OCI-LY1 (cell line): ENCODE measurements around the gene COLGALT1.

ENCODE experiments used
- H2AFZ ChIP-seq: fragments of 200-600 bp; sonication (generic), shearing (Covaris generic); 2 replicates; pipeline ENCODE4 v1.6.0; 2014; ENCODE audit warnings: antibody characterized with exemption, mild to moderate bottlenecking, low read length
- H3F3A ChIP-seq: fragments of 200-600 bp; sonication (generic), shearing (Covaris generic); 2 replicates; pipeline ENCODE4 v1.6.0; 2014; ENCODE audit warnings: mild to moderate bottlenecking, antibody characterized with exemption, low read length, moderate library complexity; ENCODE audit not compliant: insufficient read depth
- H3K27ac ChIP-seq: fragments of 200-600 bp; sonication (generic); 2 replicates; pipeline ENCODE4 v1.5.1; 2014; ENCODE audit warnings: low read length, mixed run types, mild to moderate bottlenecking, low read depth; ENCODE audit not compliant: poor library complexity, severe bottlenecking
- H3K27me3 ChIP-seq: fragments of 200-600 bp; sonication (generic); 2 replicates; pipeline ENCODE4 v1.6.0; 2014; ENCODE audit warnings: antibody characterized with exemption, mild to moderate bottlenecking, low read length, moderate library complexity; ENCODE audit not compliant: insufficient read depth
- H3K36me3 ChIP-seq: fragments of 200-600 bp; sonication (generic); 2 replicates; pipeline ENCODE4 v1.6.1; 2014; ENCODE audit warnings: mild to moderate bottlenecking, antibody characterized with exemption, low read length, moderate library complexity, mixed read lengths; ENCODE audit not compliant: insufficient read depth
- H3K4me1 ChIP-seq: fragments of 200-600 bp; sonication (generic); 2 replicates; pipeline ENCODE4 v1.5.1; 2014; ENCODE audit warnings: mild to moderate bottlenecking, low read length, moderate library complexity; ENCODE audit not compliant: insufficient read depth, severe bottlenecking
- H3K4me2 ChIP-seq: fragments of 200-600 bp; sonication (generic), shearing (Covaris generic); 2 replicates; pipeline ENCODE4 v1.6.1; 2014; ENCODE audit warnings: low read length
- H3K4me3 ChIP-seq: fragments of 200-600 bp; sonication (generic); 2 replicates; pipeline ENCODE4 v1.5.1; 2014; ENCODE audit warnings: low read length, low read depth, mild to moderate bottlenecking, mixed read lengths; ENCODE audit not compliant: poor library complexity, severe bottlenecking
- H3K79me2 ChIP-seq: fragments of 200-600 bp; shearing (Covaris generic); 2 replicates; pipeline ENCODE4 v1.6.1; 2016; ENCODE audit warnings: mixed run types, low read length, mixed read lengths; ENCODE audit not compliant: insufficient read depth
- H3K9ac ChIP-seq: fragments of 200-600 bp; sonication (generic), shearing (Covaris generic); 2 replicates; pipeline ENCODE4 v1.6.1; 2014; ENCODE audit warnings: mild to moderate bottlenecking, low read length, mixed read lengths
- H3K9me2 ChIP-seq: fragments of 200-600 bp; sonication (generic), shearing (Covaris generic); 2 replicates; pipeline ENCODE4 v1.6.1; 2014; ENCODE audit warnings: low read depth, mild to moderate bottlenecking, low read length, mixed read lengths
- H3K9me3 ChIP-seq: fragments of 200-600 bp; shearing (Covaris generic); 2 replicates; pipeline ENCODE4 v1.6.1; 2014; ENCODE audit warnings: low read length, mixed read lengths
- H4K20me1 ChIP-seq: fragments of 200-600 bp; sonication (generic), shearing (Covaris generic); 2 replicates; pipeline ENCODE4 v1.6.0; 2016; ENCODE audit warnings: mild to moderate bottlenecking, low read length; ENCODE audit not compliant: insufficient read depth
- CTCF ChIP-seq: fragments of 200-600 bp; sonication (generic), shearing (Covaris generic); IDR thresholded peaks from 2 replicates; pipeline ENCODE4 v1.5.1; 2017; ENCODE audit warnings: mild to moderate bottlenecking, antibody characterized with exemption, low read length, moderate library complexity, mixed read lengths
- EZH2 ChIP-seq: fragments of 200-600 bp; sonication (generic), shearing (Covaris generic); IDR thresholded peaks from 2 replicates; pipeline ENCODE4 v1.8.0; 2017; ENCODE audit warnings: borderline replicate concordance, mixed run types, mild to moderate bottlenecking, antibody characterized with exemption, low read length, moderate library complexity, mixed read lengths

The COLGALT1 gene

DNA sequence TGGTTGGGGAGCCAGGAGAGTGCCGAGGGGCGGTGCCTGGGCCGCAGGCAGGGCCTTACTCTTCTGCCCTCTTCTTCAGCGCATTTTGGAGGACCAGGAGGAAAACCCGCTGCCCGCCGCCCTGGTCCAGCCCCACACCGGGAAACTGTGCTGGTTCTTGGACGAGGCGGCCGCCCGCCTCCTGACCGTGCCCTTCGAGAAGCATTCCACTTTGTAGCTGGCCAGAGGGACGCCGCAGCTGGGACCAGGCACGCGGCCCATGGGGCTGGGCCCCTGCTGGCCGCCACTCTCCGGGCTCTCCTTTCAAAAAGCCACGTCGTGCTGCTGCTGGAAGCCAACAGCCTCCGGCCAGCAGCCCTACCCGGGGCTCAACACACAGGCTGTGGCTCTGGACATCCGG lies 34.6 kb upstream of the COLGALT1 start:
- Histone ChIP-seq H3K27ac (no peak overlapping the region), H3K27me3 (no peaks in the 10 kb centered on the region), H3F3A (no peaks in the 10 kb centered on the region), H3K9me3 (peaks cover 9% of the 10 kb centered on the region), H4K20me1 (no peaks in the 10 kb centered on the region), H2AFZ (no peak overlapping the region), H3K4me3 (no peak overlapping the region), H3K9me2 (no peaks in the 10 kb centered on the region), H3K36me3 (peaks cover 29% of the 10 kb centered on the region), H3K79me2 (no peaks in the 10 kb centered on the region), H3K9ac (no peak overlapping the region), H3K4me2 (no peak overlapping the region), H3K4me1 (peaks cover 21% of the 10 kb centered on the region)
- TF ChIP-seq EZH2 (no peak), CTCF (no peak)

DNA sequence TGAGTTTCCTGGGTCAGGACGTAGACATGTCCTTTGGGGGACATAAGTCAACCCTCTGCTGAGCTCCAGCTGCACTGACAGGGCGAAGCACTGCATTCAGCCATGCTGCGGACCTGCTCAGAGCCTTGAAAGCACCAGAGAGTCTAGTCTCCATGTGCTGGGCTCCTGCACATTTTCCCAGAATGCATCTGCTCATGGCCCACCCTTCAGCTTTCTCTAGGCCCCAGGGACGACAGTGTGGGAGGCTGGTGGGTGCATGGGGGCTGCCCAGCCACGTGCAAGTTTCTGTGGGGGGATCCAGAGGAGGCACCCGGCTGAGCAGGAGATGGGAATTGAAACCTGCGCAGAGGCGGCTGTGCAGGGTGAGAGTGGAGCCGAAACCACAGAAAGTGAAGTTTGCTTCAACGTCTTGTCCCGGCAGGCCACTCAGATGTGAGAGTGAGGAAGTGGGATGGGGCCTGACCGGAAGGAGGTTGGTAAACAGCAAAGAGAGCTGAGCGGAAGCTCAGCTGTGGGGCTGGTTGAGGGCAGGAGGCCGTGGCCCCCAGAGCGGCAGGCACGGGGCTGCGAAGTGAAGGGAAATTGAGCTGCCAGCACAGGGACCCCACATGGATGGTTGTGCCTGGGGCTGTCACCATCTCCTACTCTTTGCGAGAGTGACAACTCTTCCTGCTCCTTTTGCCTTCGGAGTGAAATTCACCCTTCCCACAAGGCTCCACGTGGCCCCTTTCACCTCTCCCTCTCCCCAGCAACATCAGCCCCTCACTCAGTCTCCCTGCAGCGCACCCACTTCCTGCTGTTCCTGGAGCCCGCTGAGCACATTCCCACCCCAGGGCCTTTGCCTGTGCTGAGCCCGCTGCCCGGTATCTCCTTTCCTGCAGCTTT lies 32.2 kb upstream of the COLGALT1 start:
- no peak overlapping the region for H2AFZ ChIP-seq
- H3K4me3 ChIP-seq = peak overlapping the region; percentile 8
- H3K4me2 ChIP-seq = peak overlapping the region; percentile 20
- H3K27me3 ChIP-seq = no peaks in the 10 kb centered on the region
- H3K36me3 ChIP-seq = peaks cover 8% of the 10 kb centered on the region; the same call in 1 of the 2 replicates
- H3K27ac ChIP-seq = peak overlapping the region; percentile 90
- no peaks in the 10 kb centered on the region for H3K9me3 ChIP-seq
- TF ChIP-seq CTCF = no peak
- no peak for TF ChIP-seq EZH2
- H3K79me2 ChIP-seq = no peaks in the 10 kb centered on the region
- no peaks in the 10 kb centered on the region for H3K9me2 ChIP-seq
- H3F3A ChIP-seq = no peaks in the 10 kb centered on the region
- peaks cover 37% of the 10 kb centered on the region for H3K4me1 ChIP-seq
- peak overlapping the region; percentile 35; the same call in 1 of the 2 replicates for H3K9ac ChIP-seq
- no peaks in the 10 kb centered on the region for H4K20me1 ChIP-seq

- Histone ChIP-seq H3K27ac (peak overlapping the region; percentile 90), H3K79me2 (no peaks in the 10 kb centered on the region), H3K9ac (no peak overlapping the region), H3K36me3 (peaks cover 11% of the 10 kb centered on the region), H3K9me3 (no peaks in the 10 kb centered on the region), H3K4me2 (no peak overlapping the region), H4K20me1 (no peaks in the 10 kb centered on the region), H3K4me3 (no peak overlapping the region), H3K27me3 (no peaks in the 10 kb centered on the region), H3K4me1 (peaks cover 41% of the 10 kb centered on the region), H3F3A (no peaks in the 10 kb centered on the region), H2AFZ (no peak overlapping the region), H3K9me2 (no peaks in the 10 kb centered on the region)
- TF ChIP-seq EZH2 = no peak
- TF ChIP-seq CTCF = no peak
Observed at GRCh38 chr19:17524651-17525050, 30.8 kb upstream of the COLGALT1 start.
